Activated CD4-positive, alpha-beta T cell treated with anti-CD3 and anti-CD28 coated beads, Interleukin-2, amount 50 U/mL, for 24 hours (primary cell): ENCODE results near the gene KMT2A.
"Not testable (repeated sequence)": the region's sequence is repeated elsewhere in the genome, so short reads cannot be mapped to it uniquely, and the experiment has no call there.

Source experiments
- DNase-seq, 2 donors: peaks; one replicate each; pipeline ENCODE4 v3.0.0-alpha.2; 2020; ENCODE audit warnings: low read depth in 1 of 2, low spot score in 1 of 2

Gene KMT2A

DNA sequence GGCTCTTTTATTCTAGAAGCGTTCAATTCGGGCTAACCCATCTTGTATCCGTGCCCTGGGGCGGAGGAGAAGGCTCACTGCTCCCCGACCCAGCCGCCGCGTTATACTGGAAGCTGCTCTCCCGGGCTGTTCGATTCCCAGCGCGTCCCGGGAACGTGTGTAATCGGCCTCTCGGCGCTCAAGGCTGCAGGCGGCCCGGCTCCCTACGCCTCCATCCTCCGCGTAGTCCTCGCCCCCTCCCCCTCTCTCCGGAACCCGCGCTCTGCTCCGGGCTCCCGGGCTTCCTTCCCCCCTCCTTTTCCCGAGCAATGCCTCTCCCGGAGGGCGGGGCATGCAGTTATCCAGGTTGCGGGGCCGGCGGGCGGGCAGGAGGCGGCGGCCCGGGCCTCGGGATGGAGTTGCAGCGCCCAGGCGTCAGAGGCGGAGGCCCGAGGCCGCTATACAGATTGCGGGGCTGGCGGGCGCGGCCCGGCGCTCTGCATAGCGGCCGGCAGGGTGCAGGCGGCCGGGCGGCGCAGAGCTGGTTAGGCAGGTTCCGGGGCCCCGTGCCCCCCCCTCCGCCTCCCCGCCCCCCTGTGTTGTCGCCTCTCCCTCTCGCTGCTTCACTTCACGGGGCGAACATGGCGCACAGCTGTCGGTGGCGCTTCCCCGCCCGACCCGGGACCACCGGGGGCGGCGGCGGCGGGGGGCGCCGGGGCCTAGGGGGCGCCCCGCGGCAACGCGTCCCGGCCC is at the start of gene KMT2A:
TSS of gene KMT2A (plus strand) at position 600 of the 732 bp plus-strand sequence. CDS start at position 621, 21 bp downstream.
- peak; percentile 90 to 95 for DNase-seq

DNA sequence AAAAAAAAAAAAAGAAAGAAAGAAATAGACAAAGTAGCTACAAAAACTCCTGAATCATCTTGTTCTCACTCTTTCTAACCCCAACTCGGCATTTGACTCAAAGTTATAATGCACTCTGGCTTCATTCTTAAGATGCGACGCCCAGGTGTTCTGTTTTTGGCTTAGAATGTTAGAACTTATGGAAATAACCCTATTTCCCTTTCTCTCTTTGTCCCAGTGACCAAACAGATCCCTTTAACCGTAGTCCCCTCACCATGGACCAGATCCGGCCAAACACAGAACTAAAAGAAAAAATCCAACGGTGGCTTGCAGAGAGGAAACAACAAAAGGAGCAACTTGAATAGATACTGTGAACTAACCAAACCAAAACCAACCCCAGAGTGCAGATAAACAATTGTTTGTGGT is 40.2 kb upstream of the KMT2A start:
- DNase-seq = no peak

DNA sequence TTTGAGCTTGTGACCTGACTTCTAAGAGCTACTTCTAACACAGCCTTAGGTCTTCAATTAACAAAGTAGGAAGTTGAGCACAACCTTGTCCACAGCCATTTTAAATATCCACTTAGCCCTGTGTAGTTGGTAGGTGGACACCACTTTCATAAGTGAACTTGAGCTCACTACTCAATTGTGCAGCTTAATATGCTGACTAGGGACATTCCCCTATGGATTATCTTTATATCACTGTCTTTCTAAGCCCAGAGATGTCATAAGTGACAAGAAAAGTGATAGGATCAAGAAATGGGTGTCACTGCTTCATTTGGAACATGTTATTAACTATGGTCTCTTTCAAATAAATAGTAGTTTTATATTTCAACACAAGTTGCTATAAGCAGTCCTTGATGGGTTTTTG is 38.8 kb upstream of the KMT2A start:
- no peak for DNase-seq

- DNase-seq = peak in 1 of 2 donors; percentile 21
Measured at GRCh38 chr11:118398791-118399559, 37.3 kb upstream of the KMT2A start.

GRCh38 chr11:118401151-118401879 is 35.0 kb upstream of the KMT2A start, which contains the start of gene ATP5MG:
Gene ATP5MG, plus strand, starts transcription at chr11:118401606. Its CDS starts 60 bp downstream, at chr11:118401666.
- peak; percentile 78 to 91 for DNase-seq

- DNase-seq = no peak
Measured at GRCh38 chr11:118401880-118402590, 34.3 kb upstream of the KMT2A start.

DNA sequence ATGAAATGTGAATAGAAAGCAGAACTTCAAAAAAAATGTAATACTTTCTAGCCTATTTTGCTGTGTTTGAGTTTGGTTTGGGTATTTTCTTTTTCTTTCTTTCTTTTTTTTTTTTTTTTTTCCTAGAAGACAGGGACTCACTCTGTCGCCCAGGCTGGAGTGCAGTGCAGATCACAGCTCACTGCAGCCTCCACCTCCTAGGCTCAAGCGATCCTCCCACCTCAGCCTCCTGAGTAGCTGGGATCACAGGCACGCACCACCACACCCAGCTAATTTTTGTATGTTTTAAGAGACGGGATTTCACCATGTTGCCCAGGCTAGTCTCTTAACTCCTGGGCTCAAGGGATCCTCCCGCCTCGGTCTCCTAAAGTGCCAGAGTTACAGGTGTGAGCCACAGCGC is 33.7 kb upstream of the KMT2A start:
- not testable (repeated sequence) for DNase-seq

GRCh38 chr11:118406599-118407166 is 29.6 kb upstream of the KMT2A start:
- DNase-seq = no peak

- DNase-seq = no peak
Measured at GRCh38 chr11:118410055-118410745, 26.1 kb upstream of the KMT2A start.

GRCh38 chr11:118411530-118411929 is 24.8 kb upstream of the KMT2A start:
- DNase-seq = no peak

GRCh38 chr11:118412921-118413320 is 23.4 kb upstream of the KMT2A start:
- DNase-seq = no peak

DNA sequence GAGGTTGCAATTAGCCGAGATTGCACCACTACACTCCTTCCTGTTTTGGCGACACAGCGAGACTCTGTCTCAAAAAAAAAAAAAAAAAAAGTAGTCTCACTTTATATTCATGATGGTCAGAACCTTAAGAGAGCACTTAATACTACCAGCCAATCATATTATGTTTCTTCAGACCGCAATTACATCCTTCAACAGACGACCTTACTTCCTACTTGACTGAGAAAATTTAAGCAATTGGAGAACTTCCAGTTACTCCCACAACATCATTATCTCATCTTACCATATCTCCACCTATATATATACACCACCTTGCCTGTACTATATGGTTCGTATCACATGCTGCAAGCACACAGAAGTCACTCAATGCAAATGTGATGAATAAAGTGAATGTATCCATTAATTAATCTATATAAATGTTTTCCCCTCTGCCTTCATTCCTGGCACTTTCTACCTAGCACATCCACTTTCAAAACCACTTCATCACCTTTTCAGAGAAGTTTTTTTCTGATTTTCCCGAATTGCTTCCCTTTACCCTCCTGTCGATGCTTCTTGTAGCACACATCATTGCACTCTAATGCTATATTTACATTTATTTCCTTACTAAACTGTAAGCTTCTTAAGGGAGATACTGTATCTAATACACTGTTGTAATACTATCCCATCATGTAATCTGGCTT is 21.1 kb upstream of the KMT2A start:
- DNase-seq = no peak

GRCh38 chr11:118415739-118416068 is 20.6 kb upstream of the KMT2A start:
- DNase-seq = no peak

DNA sequence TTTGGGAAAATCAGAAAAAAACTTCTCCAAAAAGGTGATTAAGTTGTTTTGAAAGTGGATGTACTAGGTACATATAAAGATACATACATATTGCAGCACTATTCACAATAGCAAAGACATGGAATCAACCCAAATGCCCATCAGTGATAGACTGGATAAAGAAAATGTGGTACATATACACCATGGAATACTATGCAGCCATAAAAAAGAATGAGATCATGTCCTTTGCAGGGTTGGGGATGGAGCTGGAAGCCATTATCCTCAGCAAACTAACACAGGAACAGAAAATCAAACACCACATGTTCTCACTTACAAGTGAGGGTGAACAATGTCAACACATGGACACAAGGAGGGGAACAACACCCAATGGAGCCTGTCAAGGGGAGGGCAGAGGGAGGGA is 19.4 kb upstream of the KMT2A start:
- DNase-seq = not testable (repeated sequence)

DNA sequence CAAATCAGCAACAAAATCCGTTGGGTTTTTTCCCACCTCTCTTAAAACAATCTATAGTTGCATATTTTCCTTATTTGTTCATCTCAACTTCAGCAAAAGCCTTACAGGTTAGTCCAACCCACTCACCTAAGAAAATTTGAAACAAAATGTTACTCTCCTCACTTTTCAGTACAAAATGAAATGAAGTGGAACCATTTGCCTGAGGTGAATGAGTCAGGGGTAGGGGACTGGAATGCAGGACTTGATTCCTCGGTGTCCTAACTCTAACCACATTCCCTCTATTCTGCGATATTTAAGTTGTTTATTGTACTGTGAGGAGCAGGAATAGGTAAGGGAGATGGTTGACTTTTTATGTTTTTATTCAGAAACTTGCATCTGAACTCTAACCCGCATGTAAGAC is 18.5 kb upstream of the KMT2A start:
- no peak for DNase-seq

DNA sequence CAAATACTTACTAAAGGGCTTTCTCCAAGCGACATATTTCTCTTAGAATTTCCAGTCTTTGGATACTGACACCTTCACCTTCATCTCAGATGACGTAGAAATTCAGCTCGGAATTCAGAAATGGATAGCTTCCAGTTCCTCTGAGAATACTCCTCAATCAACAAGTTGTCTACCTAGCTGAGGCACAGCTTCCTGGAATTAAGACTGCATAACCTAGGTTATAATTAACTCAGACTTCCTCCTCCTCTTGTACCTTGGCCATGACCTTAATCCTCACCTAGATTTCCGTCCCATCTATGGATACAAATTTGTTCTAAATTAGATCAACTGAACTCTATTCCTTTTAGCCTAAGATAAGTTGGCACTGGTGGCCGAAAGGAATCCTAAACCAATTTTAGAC is 17.5 kb upstream of the KMT2A start:
- DNase-seq = no peak

GRCh38 chr11:118427707-118428106 is 8.6 kb upstream of the KMT2A start:
- DNase-seq = no peak

DNA sequence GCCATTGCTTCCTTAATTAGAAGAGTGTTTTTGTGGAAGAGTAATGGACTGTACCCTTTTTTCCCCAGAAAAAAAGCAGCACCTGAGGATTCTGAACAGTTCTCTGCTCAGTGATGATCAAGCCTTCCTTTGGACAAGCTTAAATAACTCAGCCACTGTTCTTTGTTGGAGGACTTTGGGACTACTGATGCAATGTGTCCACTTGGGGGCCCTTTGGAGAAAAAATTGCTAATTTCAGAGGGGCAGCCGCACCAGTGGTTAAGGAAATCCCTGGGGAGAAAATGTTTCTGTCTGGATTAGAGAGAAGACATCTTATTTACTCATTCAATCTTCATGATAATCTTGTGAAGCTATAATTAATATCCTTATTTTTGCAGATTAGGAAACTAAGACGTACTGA is 5.3 kb upstream of the KMT2A start:
- DNase-seq = no peak

DNA sequence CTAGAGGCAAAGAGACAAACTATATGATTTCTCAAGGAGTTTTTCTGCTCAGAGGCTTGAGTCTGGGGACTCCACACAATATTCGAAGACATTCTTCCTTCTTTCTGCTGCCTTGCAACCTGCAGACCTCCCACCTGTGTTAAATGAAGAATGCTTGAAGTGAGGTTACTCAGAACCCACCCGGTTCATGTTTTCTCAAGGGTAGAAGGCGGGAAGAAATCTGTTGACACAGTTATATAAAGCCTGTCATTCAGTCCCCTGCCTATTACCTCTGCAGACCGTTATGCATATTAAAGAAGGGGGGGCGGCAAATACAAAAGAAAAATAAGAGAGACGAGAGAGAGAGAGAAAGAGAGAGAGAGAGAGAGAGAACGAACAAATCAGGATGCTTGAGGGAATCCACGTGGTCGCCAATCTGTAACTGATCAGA is 2.2 kb upstream of the KMT2A start:
- no peak for DNase-seq
